Endothelial cell of umbilical vein (primary cell): ENCODE measurements around the gene SKA1. TPM values are rescaled to one million over a fixed set of nuclear protein-coding genes. Genes with fewer than 3 reads are reported as not detected.

ENCODE experiments used
- BruUV-seq: library from RNA; stranded (reverse); fragments of 400-500 nt; replicated peaks from 2 replicates; lab custom pipeline; 2021; lab: Mats Ljungman, UMichigan
- CTCF ChIA-PET: fragments of 300-600, 350-600 bp; sonication (Branson Sonifier 250); formaldehyde crosslinking; loops from one replicate; lab custom pipeline; 2021; ENCODE audit warnings: antibody characterized with exemption, inconsistent platforms; lab: Charles Lee
- POLR2A ChIA-PET: fragments of 300-600, 350-600 bp; sonication (Branson Sonifier 250); formaldehyde crosslinking; loops from one replicate; lab custom pipeline; 2021; ENCODE audit warnings: antibody characterized with exemption, inconsistent platforms; lab: Charles Lee
- DNase-seq: peaks from one replicate; pipeline ENCODE4 v3.0.0-alpha.2; 2011; ENCODE audit warnings: low read depth, low spot score
- FAIRE-seq: peaks from 2 replicates; lab custom pipeline; 2011; peaks lifted over from hg19 to GRCh38; lab: Jason Lieb, UNC
- H2AFZ ChIP-seq: 2 replicates; pipeline ENCODE4 v1.6.0; 2012; ENCODE audit warnings: low read depth, low read length, control low read depth, inconsistent platforms
- H3K27ac ChIP-seq: 2 replicates; pipeline ENCODE4 v1.5.1; 2011; ENCODE audit warnings: low read depth, mild to moderate bottlenecking, control low read depth, low read length, moderate library complexity; ENCODE audit not compliant: insufficient read depth
- H3K27me3 ChIP-seq, 2 experiments: 2 replicates each; pipeline versions ENCODE4 v1.6.0 to v1.6.1; 2011; ENCODE audit warnings: low read length in 2 of 2, mixed read lengths in 1 of 2; ENCODE audit not compliant: control insufficient read depth in 2 of 2, insufficient read depth in 2 of 2
- H3K36me3 ChIP-seq, 2 experiments: 2 replicates in 1 of 2; 3 replicates in 1 of 2; pipeline ENCODE4 v1.5.1; 2011; ENCODE audit warnings: low read length in 2 of 2, mild to moderate bottlenecking in 1 of 2, moderate library complexity in 1 of 2; ENCODE audit not compliant: control insufficient read depth in 2 of 2, insufficient read depth in 2 of 2; ENCODE audit errors: extremely low read depth in 1 of 2
- H3K4me1 ChIP-seq: 3 replicates; pipeline ENCODE4 v1.5.1; 2011; ENCODE audit warnings: mild to moderate bottlenecking, low read length; ENCODE audit not compliant: control insufficient read depth, insufficient read depth; ENCODE audit errors: extremely low read depth
- H3K4me2 ChIP-seq: 2 replicates; pipeline ENCODE4 v1.6.1; 2011; ENCODE audit warnings: low read length, control low read depth, mixed read lengths; ENCODE audit not compliant: insufficient read depth
- H3K4me3 ChIP-seq, 3 experiments: fragments of 200-600 bp in 1 of 3; sonication (generic), shearing (Covaris generic) in 1 of 3; replicated peaks in 1 of 3; 2 replicates each; pipeline ENCODE4 v1.5.1; 2011 to 2016; ENCODE audit warnings: control low read depth in 3 of 3, low read length in 3 of 3, mild to moderate bottlenecking in 2 of 3, inconsistent platforms in 1 of 3, low read depth in 1 of 3, moderate library complexity in 1 of 3; ENCODE audit not compliant: insufficient read depth in 1 of 3
- H3K79me2 ChIP-seq: 2 replicates; pipeline ENCODE4 v1.6.0; 2012; ENCODE audit warnings: low read length, inconsistent platforms; ENCODE audit not compliant: control insufficient read depth, insufficient read depth
- H3K9ac ChIP-seq: replicated peaks from 2 replicates; pipeline ENCODE3; 2011; ENCODE audit warnings: low read length, control low read depth; ENCODE audit not compliant: insufficient read depth; ENCODE audit errors: extremely low read depth
- H3K9me1 ChIP-seq: replicated peaks from 3 replicates; pipeline ENCODE4 v1.6.0; 2011; ENCODE audit warnings: mild to moderate bottlenecking, low read length; ENCODE audit not compliant: control insufficient read depth, insufficient read depth; ENCODE audit errors: extremely low read depth
- H3K9me3 ChIP-seq: replicated peaks from 2 replicates; pipeline ENCODE4 v1.5.1; 2012; ENCODE audit warnings: low read length, inconsistent platforms; ENCODE audit not compliant: control insufficient read depth, insufficient read depth
- H4K20me1 ChIP-seq: replicated peaks from 2 replicates; pipeline ENCODE3; 2011; ENCODE audit warnings: mild to moderate bottlenecking, low read length; ENCODE audit not compliant: control insufficient read depth, insufficient read depth; ENCODE audit errors: extremely low read depth
- EZH2 ChIP-seq: IDR thresholded peaks from 2 replicates; pipeline ENCODE4 v1.6.1; 2012; ENCODE audit warnings: borderline replicate concordance, low read depth, mild to moderate bottlenecking, moderate library complexity, low read length, inconsistent platforms; ENCODE audit not compliant: severe bottlenecking
- FOS ChIP-seq: IDR thresholded peaks from 2 replicates; pipeline ENCODE4 v1.6.1; 2011; ENCODE audit warnings: mild to moderate bottlenecking, low read length, moderate library complexity, borderline replicate concordance; ENCODE audit not compliant: insufficient read depth
- GATA2 ChIP-seq: IDR thresholded peaks from 2 replicates; pipeline ENCODE4 v1.7.0; 2011; ENCODE audit warnings: low read depth, mild to moderate bottlenecking, moderate library complexity, mixed read lengths, low read length; ENCODE audit not compliant: insufficient read length, insufficient read depth
- JUN ChIP-seq: IDR thresholded peaks from 2 replicates; pipeline ENCODE4 v1.6.1; 2011; ENCODE audit warnings: borderline replicate concordance, low read depth; ENCODE audit not compliant: insufficient read length, insufficient read depth
- MYC ChIP-seq: IDR thresholded peaks from one replicate; pipeline ENCODE4 v1.6.1; 2011; ENCODE audit warnings: mild to moderate bottlenecking, low read depth, low read length
- POLR2A ChIP-seq: IDR thresholded peaks from 2 replicates; pipeline ENCODE4 v1.6.1; 2012; ENCODE audit warnings: low read depth, mild to moderate bottlenecking, control low read depth, low read length
- POLR2AphosphoS5 ChIP-seq: IDR thresholded peaks from 2 replicates; pipeline ENCODE4 v1.6.1; 2012; ENCODE audit warnings: low read depth, mild to moderate bottlenecking, control low read depth, low read length, moderate library complexity; ENCODE audit not compliant: insufficient read depth
- dilution Hi-C: fragments of 300-500 bp; cut with MboI; formaldehyde crosslinking; loops from one replicate; pipeline ENCODE4 v1.15.0; 2019; ENCODE audit warnings: low sequenced_read_pairs; ENCODE audit not compliant: extremely low pct_ligation_motif_present
- intact Hi-C: fragments of 100-400 bp; cut with micrococcal nuclease; formaldehyde crosslinking; loops from one replicate; pipeline ENCODE4 v1.10.0; 2022
- polyA plus RNA-seq, 4 experiments: library from polyadenylated mRNA; depleted of rRNA in 3 of 4; stranded (reverse) in 3 of 4; unstranded in 1 of 4; fragments of >200 nt; gene quantifications; 2 replicates each; pipeline versions ENCODE4 v1.2.1 to v1.2.3, GENCODE V29; 2011 to 2012; ENCODE audit warnings: missing spikeins in 1 of 4
- total RNA-seq: library from RNA; stranded (reverse); gene quantifications from 2 replicates; pipeline ENCODE4 v1.2.3, GENCODE V29; 2021
- TF ChIP-seq, protein P1 (sequence below), 2 donors: IDR thresholded peaks; 1 replicate in 1 of 2; 2 replicates in 1 of 2; pipeline ENCODE4 v1.5.1; 2011; ENCODE audit warnings: low read length in 2 of 2, mild to moderate bottlenecking in 2 of 2, moderate library complexity in 2 of 2, control low read depth in 1 of 2, inconsistent platforms in 1 of 2, low read depth in 1 of 2; ENCODE audit not compliant: insufficient read depth in 1 of 2; ENCODE audit errors: extremely low read depth in 1 of 2
- TF ChIP-seq, protein P2 (sequence below): IDR thresholded peaks from 2 replicates; pipeline ENCODE4 v1.6.1; 2011; ENCODE audit not compliant: insufficient read depth, insufficient read length

The SKA1 gene
- total and polyA plus RNA-seq, 2 donors (not counting 3 experiments of a cell fraction or from before 2014, with no cell fraction given), result 8.7 to 23.9 TPM

DNA sequence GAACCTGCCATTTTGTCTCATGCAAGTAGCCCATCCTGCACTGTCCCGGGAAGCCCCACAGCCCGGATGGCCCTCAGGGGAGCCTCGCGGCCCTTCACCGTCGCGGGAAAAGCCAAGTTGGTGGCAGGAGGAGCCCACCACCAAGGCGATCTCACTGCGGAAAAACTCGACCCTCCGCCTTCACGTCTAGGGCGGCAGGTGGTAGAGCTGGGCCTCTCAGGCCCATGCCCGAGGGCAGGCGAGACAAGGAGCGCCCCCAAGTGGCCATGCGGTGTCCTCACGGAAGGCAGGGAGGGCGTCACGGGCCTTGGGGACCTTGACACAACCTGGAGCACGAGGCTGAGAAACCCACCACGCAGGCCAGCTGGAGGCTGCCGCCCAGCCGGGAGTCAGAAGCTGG, 34.8 kb upstream of the SKA1 start:
- ChIA-PET POLR2A (no interaction called here), CTCF (interaction anchor here (1.8 kb wide), 1 partner anchor 17 kb away, joined by 8 read pairs; no protein-coding TSS in a partner anchor)
- Histone ChIP-seq H3K9me1 (no peaks in the 10 kb centered on the region), H3K4me2 (no peak overlapping the region), H4K20me1 (no peaks in the 10 kb centered on the region), H3K4me3 (no peak overlapping the region), H3K4me1 (no peaks in the 10 kb centered on the region), H3K79me2 (no peaks in the 10 kb centered on the region), H3K9ac (no peak overlapping the region), H3K27ac (no peak overlapping the region), H2AFZ (no peak overlapping the region), H3K27me3 (peaks cover 2 to 3% of the 10 kb centered on the region in 2 experiments), H3K36me3 (no peaks in the 10 kb centered on the region), H3K9me3 (no peaks in the 10 kb centered on the region)
- BruUV-seq, result no TSS peak
- TF ChIP-seq FOS, result no peak
- TF ChIP-seq POLR2A, result no peak
- no peak for TF ChIP-seq EZH2
- TF ChIP-seq, protein P1, sequence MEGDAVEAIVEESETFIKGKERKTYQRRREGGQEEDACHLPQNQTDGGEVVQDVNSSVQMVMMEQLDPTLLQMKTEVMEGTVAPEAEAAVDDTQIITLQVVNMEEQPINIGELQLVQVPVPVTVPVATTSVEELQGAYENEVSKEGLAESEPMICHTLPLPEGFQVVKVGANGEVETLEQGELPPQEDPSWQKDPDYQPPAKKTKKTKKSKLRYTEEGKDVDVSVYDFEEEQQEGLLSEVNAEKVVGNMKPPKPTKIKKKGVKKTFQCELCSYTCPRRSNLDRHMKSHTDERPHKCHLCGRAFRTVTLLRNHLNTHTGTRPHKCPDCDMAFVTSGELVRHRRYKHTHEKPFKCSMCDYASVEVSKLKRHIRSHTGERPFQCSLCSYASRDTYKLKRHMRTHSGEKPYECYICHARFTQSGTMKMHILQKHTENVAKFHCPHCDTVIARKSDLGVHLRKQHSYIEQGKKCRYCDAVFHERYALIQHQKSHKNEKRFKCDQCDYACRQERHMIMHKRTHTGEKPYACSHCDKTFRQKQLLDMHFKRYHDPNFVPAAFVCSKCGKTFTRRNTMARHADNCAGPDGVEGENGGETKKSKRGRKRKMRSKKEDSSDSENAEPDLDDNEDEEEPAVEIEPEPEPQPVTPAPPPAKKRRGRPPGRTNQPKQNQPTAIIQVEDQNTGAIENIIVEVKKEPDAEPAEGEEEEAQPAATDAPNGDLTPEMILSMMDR (IDR thresholded peaks at IDR 0.05; ENCODE audit: extremely low read depth in 1 of 2, insufficient read depth in 1 of 2, low read depth in 1 of 2, low read length in 2 of 2), result no peak
- dilution Hi-C loops, result no loop called here
- DNase-seq (no peak), FAIRE-seq (no peak)
- intact Hi-C loops, result no loop called here

DNA sequence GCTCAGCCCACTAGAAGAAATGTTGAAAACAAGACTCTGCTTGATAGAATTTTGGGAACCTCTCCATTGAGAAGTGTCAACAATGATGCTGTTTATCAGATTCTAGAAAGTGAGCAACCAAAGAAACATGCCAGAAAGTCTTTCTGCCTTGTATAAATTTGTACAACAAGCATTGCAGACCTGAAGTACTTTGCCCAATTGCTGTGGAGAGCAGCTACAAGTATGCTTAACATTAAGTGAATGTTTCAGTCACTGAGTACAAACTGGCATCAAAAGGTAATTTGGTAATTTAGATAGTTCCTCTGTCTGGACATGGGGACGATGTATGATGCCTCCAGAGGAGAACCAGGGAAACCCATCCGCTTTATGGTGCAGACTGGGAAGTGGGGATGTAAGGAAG, 33.4 kb upstream of the SKA1 start:
- H2AFZ ChIP-seq, result no peak overlapping the region
- intact Hi-C loops (no loop called here), dilution Hi-C loops (no loop called here)
- TF ChIP-seq FOS, result no peak
- TF ChIP-seq JUN, result no peak
- TF ChIP-seq POLR2AphosphoS5, result no peak
- TF ChIP-seq, protein P1 (IDR thresholded peaks at IDR 0.05; ENCODE audit: extremely low read depth in 1 of 2, insufficient read depth in 1 of 2, low read depth in 1 of 2, low read length in 2 of 2), result no peak
- TF ChIP-seq POLR2A, result no peak
- TF ChIP-seq GATA2, result no peak
- TF ChIP-seq, protein P2, sequence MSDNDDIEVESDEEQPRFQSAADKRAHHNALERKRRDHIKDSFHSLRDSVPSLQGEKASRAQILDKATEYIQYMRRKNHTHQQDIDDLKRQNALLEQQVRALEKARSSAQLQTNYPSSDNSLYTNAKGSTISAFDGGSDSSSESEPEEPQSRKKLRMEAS, result no peak
- no peak for TF ChIP-seq EZH2
- no peak for TF ChIP-seq MYC
- ChIA-PET CTCF (interaction anchor here (1.8 kb wide), 1 partner anchor 16 kb away, joined by 8 read pairs; no protein-coding TSS in a partner anchor), POLR2A (no interaction called here)
- H3K9me3 ChIP-seq, result no peaks in the 10 kb centered on the region
- H3K27me3 ChIP-seq, result peaks cover 2 to 3% of the 10 kb centered on the region in 2 experiments
- no peaks in the 10 kb centered on the region for H3K4me1 ChIP-seq
- no peaks in the 10 kb centered on the region for H4K20me1 ChIP-seq
- no peak overlapping the region for H3K27ac ChIP-seq
- H3K4me3 ChIP-seq, result no peak overlapping the region
- no peak overlapping the region for H3K4me2 ChIP-seq
- no peaks in the 10 kb centered on the region for H3K9me1 ChIP-seq
- FAIRE-seq (no peak), DNase-seq (no peak)
- BruUV-seq, result no TSS peak
- no peak overlapping the region for H3K9ac ChIP-seq
- H3K36me3 ChIP-seq, result no peaks in the 10 kb centered on the region
- H3K79me2 ChIP-seq, result no peaks in the 10 kb centered on the region
